Omental fat pad (tissue), 4 donors: ENCODE measurements around the gene SCYL2. TPM values are rescaled to one million over a fixed set of nuclear protein-coding genes. Genes with fewer than 3 reads are reported as not detected.
"Not testable (repeated sequence)": the region's sequence is repeated elsewhere in the genome, so short reads cannot be mapped to it uniquely, and the experiment has no call there.

Experiments used
- ATAC-seq: fragments of 150-250 bp; one replicate; pipeline ENCODE4 v1.9.1; 2016; ENCODE audit warnings: mild to moderate bottlenecking, moderate library complexity; ENCODE audit not compliant: low FRiP score
- DNase-seq: peaks from one replicate; pipeline ENCODE4 v3.0.0-alpha.2; 2019; ENCODE audit warnings: low spot score
- total RNA-seq, 4 donors: library from RNA; depleted of rRNA; stranded (reverse); fragments of >200 nt; gene quantifications; one replicate each; pipeline ENCODE4 v1.1.0, GENCODE V29; 2016
- TF ChIP-seq, protein P1 (sequence below), 3 donors: fragments of 450-650 bp; IDR thresholded peaks; one replicate each; pipeline ENCODE4 v1.5.1; 2016 to 2017; ENCODE audit warnings: antibody characterized with exemption in 3 of 3, mild to moderate bottlenecking in 3 of 3, moderate library complexity in 2 of 3

Gene SCYL2
- total RNA-seq, 4 donors from 2014 or later: 30.1 to 42.6 (median 38.2) TPM

DNA sequence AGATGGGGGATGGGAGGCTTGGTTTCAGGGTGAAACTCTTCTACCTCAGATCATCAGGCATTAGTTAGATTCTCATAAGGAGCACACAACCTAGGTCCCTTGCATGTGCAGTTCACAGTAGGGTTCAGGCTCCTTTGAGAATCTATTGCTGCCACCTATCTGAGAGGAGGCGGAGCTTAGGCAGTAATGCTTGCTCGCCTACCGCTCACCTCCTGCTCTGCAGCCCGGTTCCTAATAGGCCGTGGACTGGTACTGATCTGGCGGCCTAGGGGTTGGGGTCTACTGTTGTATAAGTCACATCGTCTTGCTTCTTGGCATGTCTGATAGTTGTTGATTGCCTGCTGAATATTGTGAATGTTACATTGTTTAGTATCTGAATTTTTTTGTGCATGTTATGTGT is 12.2 kb downstream of the SCYL2 start:
- DNase-seq (no peak), ATAC-seq (no peak)
- TF ChIP-seq, protein P1, sequence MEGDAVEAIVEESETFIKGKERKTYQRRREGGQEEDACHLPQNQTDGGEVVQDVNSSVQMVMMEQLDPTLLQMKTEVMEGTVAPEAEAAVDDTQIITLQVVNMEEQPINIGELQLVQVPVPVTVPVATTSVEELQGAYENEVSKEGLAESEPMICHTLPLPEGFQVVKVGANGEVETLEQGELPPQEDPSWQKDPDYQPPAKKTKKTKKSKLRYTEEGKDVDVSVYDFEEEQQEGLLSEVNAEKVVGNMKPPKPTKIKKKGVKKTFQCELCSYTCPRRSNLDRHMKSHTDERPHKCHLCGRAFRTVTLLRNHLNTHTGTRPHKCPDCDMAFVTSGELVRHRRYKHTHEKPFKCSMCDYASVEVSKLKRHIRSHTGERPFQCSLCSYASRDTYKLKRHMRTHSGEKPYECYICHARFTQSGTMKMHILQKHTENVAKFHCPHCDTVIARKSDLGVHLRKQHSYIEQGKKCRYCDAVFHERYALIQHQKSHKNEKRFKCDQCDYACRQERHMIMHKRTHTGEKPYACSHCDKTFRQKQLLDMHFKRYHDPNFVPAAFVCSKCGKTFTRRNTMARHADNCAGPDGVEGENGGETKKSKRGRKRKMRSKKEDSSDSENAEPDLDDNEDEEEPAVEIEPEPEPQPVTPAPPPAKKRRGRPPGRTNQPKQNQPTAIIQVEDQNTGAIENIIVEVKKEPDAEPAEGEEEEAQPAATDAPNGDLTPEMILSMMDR (IDR thresholded peaks at IDR 0.05): no peak

DNA sequence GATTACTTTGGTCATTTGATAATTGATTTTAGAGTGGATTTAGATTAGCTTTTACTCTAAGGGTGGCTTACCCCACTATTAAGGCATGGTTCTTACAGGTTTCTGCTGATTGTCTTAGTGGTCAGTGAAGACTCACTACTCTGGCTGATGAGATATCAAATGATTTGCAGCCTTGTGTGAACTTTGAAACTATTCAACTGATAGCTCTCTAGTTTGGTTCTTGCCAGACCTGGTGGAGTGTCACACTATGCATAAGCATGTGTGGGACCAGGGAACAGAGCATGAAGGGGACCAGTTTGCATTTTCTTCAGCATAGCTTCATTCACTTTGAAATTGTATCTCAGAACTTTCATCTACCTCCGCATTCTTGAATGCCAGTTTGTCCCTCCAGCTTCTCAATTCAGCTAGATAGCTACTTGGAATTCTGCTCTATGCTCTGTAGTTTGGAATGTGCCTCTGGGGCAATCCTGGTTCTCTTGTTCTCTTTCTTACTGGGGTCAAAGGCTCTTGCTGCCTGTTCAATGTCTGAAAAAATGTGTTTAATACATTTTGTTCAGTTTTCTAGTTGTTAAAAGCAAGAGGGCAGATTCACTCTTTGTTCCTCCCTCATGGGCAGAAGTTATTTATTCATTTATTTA is 12.7 kb downstream of the SCYL2 start:
- no peak for ATAC-seq

GRCh38 chr12:100284556-100284955 is 17.6 kb downstream of the SCYL2 start:
- not testable (repeated sequence) for DNase-seq, ATAC-seq

More for the DNA sequence above, 12.7 kb downstream of the SCYL2 start:
- TF ChIP-seq, protein P1 (IDR thresholded peaks at IDR 0.05): no peak
- DNase-seq: no peak

GRCh38 chr12:100289038-100289437 is 22.1 kb downstream of the SCYL2 start:
- DNase-seq: no peak
- TF ChIP-seq, protein P1 (IDR thresholded peaks at IDR 0.05): no peak
- no peak for ATAC-seq

GRCh38 chr12:100290016-100290415 is 23.0 kb downstream of the SCYL2 start:
- TF ChIP-seq, protein P1 (IDR thresholded peaks at IDR 0.05): no peak
- no peak for DNase-seq
- no peak for ATAC-seq

DNA sequence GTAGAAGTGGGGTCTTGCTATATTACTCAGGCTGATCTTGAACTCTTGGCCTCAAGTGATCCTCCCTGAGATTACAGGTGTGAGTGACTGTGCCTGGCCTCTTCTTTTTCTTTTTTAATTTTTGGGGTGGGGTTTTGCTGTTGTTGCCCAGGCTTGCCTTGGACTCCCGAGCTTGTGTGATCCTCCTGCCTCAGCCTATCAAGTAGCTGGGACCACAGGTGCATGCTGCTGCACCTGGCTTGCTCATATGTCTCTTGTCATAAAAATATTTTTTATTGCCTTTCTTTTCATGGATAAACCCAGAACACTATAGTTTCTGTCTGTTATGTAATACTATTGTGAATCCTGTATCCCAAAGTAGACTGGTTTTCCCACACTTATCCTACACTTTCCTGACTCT is 26.0 kb downstream of the SCYL2 start:
- TF ChIP-seq, protein P1 (IDR thresholded peaks at IDR 0.05): no peak
- ATAC-seq (no peak), DNase-seq (no peak)

DNA sequence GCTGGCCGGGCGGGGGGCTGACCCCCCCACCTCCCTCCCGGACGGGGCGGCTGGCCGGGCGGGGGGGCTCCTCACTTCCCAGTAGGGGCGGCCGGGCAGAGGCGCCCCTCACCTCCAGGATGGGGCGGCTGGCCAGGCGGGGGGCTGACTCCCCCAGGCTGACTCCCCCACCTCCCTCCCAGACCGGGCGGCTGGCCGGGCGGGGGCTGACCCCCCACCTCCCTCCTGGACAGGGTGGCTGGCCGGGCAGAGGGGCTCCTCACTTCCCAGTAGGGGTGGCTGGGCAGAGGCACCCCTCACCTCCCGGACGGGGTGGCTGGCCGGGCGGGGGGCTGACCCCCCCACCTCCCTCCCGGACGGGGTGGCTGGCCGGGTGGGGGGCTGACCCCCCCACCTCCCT is 27.4 kb downstream of the SCYL2 start:
- DNase-seq, ATAC-seq: not testable (repeated sequence)

- TF ChIP-seq, protein P1 (IDR thresholded peaks at IDR 0.05): no peak
- DNase-seq: no peak
- ATAC-seq: no peak
Measured at GRCh38 chr12:100295764-100296555, 29.0 kb downstream of the SCYL2 start.
